D341Med (cell line): Measurements from ENCODE around the gene C15orf39.

Experiments
- DNase-seq: peaks from one replicate; pipeline ENCODE4 v3.0.0; 2012; ENCODE audit warnings: low spot score

C15orf39 gene

GRCh38 chr15:75197062-75197630, 4.5 kb upstream of the C15orf39 start:
- no peak for DNase-seq

GRCh38 chr15:75198560-75199356, 2.9 kb upstream of the C15orf39 start:
- DNase-seq = no peak

DNA sequence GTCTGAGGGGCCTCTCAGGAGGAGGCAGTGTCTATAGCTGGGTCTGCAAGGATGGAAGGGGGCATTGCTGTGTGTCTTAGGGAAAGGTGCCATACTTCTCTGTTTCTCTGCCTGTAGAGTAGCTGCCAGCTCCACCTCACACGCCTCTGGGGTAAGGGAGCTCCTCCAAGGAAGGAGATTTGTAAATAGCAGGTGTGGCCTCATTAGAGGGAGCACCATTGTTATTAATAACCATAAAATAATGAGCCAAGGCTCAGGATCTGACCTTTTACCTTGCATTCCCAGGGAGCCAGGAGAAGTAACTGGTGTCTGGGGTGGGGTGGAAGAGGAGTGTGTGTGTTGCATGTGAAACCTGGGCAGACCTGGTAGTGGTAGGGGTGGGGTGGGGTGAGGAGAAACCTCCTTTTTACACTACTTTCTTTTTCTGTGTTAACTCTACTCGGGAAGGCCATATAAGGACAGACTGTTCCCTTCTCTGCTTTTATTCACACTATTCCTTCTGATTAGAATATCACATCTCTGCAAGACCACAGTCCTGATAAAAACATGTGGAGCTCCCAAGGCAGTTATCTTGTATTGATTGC, 2.2 kb upstream of the C15orf39 start:
- DNase-seq = no peak

GRCh38 chr15:75200391-75200764, 1.3 kb upstream of the C15orf39 start:
- DNase-seq = no peak

DNA sequence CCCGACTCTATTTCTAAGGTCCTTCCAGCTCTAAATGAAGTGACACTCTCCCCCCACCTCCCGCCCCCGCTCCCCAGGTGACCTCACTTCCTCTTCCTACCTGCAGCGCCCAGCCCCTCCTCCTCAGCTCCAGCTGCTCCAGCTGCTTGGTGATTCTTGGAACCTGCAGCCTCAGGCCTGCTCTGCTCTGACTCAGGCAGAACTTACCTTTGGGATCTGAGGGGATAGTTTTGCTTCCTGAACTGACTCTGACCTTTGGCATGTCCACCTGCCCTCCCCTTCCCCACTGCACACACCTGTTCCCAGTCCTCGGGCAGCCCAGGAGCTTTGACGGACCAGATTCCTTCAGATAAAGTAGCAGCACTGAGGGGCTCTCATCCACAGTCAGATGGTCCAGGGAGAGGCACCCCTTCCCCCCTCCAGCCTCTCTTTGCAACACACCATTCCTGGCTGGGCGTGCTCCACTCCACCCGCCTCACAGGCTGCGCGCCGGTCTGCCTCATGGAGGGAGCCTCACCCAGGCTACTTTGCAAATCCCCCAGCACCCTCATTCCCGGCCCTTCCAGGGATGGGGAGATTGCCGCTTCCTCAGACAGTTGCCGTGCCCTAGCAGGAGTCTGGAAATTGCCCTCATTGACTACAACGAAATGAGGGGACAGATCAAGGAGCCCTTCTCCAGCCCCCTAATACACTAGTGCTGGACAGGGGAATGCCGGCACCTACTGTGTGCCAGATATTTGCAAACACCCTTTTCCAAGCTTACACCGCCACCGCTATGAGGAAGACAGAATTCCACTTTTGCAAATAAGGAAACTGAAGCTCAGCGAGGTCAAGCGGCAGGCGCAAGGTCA, 692 bp upstream of the C15orf39 start:
- DNase-seq = no peak

GRCh38 chr15:75202251-75203016, 752 bp downstream of the C15orf39 start:
- DNase-seq = peak; percentile 79

DNA sequence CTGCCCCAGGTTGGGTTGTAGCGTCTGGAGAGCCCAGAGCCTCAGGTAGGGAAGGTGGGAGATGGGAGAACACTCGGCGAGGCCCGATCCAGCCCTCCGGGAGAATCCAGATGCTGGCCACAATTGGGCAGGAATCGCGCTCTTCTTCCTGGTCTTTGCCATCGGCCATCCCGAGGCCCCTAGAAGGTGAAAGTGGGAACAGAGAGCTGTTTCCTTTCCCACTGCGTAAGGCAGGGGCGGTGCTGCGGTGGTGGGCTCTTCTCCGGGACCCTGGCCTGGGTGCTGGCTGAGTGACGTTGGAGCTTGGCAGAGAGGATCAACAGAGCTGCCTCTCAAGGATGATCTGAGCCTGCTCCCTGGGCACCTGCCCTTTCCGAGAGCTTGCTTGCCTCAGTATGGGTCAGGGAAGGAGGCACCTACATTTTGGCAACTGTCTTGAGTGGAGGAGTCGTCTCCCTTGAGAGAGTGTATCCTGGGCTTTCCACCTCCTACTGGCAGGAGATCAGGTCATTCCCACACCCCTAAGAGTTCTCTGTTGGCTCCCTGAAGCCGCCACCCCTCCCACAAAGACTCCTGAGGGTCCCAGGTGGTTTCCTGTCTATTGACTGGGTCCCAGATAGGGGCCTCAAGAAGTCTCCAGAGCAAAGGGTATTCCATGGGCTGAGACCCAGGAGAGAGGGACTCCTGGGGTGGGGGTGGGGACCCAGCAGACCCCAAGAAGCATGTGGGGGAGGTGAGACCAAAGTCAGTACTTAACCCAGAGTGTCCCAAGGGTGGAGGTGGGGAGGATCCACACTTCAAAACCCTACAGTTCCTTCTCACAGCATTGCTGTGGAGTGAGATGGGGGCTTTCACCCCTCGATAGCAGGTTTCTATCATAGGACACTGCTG, 1.6 kb downstream of the C15orf39 start:
- no peak for DNase-seq

- DNase-seq = no peak
Measured at GRCh38 chr15:75203908-75204263, 2.2 kb downstream of the C15orf39 start.

- peak; percentile 94 for DNase-seq
Measured at GRCh38 chr15:75204340-75205063, 2.8 kb downstream of the C15orf39 start.

- no peak for DNase-seq
Measured at GRCh38 chr15:75205064-75205395, 3.3 kb downstream of the C15orf39 start.

- DNase-seq = no peak
Measured at GRCh38 chr15:75206006-75206405, 4.3 kb downstream of the C15orf39 start.

DNA sequence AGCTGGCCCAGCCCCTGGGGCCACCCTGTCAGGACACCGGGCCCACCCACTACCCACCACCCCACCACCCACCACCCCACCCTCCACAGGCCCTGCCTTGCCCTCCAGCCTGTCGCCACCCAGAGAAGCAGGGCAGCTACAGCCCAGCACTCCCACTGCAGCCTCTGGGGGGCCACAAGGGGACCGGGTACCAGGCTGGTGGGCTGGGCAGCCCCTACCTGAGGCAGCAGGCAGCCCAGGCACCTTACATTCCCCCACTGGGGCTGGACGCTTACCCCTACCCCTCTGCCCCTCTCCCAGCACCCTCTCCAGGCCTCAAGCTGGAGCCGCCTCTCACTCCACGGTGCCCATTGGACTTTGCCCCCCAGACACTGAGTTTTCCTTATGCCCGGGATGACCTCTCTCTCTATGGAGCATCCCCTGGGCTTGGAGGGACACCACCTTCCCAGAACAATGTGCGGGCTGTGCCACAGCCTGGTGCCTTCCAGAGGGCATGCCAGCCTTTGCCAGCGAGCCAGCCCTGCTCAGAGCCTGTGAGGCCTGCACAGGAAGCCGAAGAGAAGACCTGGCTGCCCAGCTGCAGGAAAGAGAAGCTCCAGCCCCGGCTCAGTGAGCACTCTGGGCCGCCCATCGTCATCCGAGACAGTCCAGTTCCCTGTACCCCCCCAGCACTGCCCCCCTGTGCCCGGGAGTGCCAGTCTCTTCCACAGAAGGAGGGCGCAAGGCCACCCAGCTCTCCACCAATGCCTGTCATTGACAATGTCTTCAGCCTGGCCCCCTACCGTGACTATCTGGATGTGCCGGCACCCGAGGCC, 5.3 kb downstream of the C15orf39 start:
- DNase-seq = no peak

GRCh38 chr15:75207618-75208500, 6.2 kb downstream of the C15orf39 start:
- DNase-seq = no peak

DNA sequence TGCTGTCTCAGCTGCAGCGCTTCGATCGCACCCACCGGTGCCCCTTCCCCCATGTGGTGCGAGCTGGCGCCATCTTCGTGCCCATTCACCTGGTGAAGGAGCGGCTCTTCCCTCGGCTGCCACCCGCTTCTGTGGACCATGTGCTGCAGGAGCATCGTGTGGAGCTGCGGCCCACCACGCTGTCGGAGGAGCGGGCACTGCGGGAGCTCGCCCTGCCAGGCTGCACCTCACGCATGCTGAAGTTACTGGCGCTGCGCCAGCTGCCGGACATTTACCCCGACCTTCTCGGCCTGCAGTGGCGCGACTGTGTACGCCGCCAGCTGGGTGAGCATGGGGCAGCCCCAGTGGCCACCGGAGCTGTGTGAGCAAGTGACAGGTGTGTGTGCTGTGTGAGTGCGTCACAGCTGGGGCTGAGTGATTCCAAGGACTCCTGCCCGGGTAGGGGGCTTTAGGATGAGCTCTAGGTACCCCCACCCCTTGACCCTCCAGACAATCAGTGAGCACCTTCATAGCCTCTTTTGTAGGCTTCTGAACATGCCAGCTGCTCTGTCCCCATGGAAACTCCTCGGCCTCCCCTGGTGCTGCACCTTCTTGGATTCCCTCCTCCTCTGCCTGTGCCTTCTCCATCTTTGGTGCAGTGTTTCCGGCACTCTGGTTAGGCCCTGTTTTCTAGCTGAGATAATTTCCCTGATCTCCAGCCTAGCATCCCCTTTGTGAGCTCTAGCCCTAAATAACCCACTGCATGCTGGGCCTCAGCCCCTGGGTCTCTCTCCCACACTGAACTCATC, 7.0 kb downstream of the C15orf39 start:
- DNase-seq = no peak

GRCh38 chr15:75209289-75209676, 7.6 kb downstream of the C15orf39 start:
- no peak for DNase-seq

GRCh38 chr15:75210811-75211230, 9.1 kb downstream of the C15orf39 start:
- DNase-seq = no peak

DNA sequence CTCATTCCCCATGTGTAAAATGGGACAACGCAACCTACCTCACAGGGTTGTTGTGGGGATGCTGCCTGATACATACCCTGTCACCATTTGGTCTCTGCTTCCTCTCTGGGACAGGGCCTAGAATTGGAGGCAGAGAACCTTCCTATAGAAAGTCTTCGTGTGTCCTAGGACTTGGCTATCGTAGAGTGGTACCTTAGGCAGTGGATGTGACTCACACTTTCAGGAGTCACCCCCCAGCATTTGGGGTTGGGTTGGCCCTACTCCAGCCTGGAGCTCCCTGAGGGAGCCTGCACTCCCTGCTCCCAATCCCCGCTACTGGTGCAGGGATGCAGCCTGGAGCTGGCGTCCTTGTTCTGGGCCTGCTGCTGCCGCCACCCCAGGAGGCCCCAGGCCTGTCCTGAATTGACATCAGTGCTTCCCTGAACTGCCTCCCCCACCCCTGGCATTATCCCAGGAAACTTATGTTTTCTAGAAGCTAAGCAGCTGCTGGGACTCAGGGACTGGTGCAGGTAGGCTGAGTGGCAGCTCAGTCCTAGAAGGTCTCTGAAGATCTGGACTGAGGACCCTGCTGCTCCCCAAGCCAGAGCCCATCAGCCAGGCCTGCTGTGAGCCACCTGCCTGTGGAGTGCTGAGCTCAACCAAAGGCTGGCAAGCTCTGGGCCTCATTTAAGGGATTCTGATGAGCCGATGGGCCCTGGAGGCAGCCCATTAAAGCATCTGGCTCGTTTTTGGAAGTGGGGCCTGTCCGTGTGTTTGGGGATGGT, 9.9 kb downstream of the C15orf39 start:
- DNase-seq = no peak
